ENCODE results near the gene MAK. TPM values are rescaled to one million over a fixed set of nuclear protein-coding genes. Genes with fewer than 3 reads are reported as not detected.
"Not testable (repeated sequence)": the region's sequence is repeated elsewhere in the genome, so short reads cannot be mapped to it uniquely, and the experiment has no call there.

The MAK gene
- total RNA-seq, 1 experiment from 2014 or later: not detected

DNA sequence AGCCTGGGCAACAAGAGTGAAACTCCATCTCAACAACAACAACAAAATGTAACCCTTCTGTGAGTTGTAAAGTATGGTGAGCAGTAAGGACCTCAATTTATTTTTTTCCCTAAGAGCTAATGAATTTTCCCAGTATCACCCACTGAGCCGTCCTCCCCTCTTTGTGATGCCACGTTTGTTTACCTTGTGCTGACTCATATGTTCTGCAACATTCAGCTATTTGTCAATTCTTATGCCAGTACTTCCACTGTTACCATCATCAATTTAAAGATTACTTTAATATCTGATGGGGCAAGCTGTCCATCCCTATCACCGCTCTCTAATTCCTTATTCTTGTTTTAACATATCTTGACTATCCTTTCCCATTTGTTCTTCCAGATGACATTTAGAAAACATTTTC is 37.5 kb downstream of the MAK start:
- in situ Hi-C loops (cut with HindIII; ENCODE audit: low pct_unique_long_range_greater_than_20kb, low sequenced_read_pairs): no loop called here
- no peak for DNase-seq (ENCODE audit: low read depth)

DNA sequence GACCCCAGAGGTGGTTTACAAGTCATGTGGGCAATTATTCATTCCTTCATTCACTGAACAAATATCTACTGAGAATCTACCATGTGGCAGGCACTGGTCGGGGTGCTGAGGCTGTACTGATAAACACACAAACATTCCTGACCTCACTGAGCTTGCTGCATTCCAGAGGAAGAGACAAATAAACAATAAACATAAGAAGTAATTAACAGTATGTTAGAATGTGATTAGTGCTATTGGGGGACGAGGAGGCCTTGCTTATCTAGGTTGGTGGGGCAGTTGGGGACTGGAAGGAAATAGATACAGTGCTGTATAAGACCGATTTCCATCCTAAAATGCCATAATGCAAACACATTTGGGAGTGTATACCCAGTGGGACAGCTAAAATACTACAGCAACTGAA is 44.1 kb downstream of the MAK start:
- in situ Hi-C loops (cut with HindIII; ENCODE audit: low pct_unique_long_range_greater_than_20kb, low sequenced_read_pairs): no loop called here
- DNase-seq (ENCODE audit: low read depth): no peak

DNA sequence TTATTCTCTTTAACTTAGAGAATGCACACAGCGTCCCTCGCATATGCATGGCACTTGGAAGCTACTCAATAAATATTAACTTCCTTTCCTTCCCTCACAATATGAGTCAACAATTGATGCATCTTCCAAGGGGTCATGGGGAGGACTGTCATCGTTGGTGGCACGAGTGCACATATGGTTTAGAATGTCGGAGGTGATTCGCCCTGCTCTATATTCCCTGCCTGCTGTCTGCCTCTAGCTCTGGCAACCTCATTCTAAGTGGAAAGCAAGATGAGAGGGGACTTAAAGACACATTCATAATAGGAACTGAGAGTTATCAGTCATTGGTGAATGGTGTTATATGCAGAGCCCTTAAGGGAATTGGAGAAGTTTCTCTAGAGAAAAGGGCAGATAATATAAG is 44.6 kb downstream of the MAK start:
- in situ Hi-C loops (cut with HindIII; ENCODE audit: low pct_unique_long_range_greater_than_20kb, low sequenced_read_pairs): no loop called here
- DNase-seq (ENCODE audit: low read depth): no peak

DNA sequence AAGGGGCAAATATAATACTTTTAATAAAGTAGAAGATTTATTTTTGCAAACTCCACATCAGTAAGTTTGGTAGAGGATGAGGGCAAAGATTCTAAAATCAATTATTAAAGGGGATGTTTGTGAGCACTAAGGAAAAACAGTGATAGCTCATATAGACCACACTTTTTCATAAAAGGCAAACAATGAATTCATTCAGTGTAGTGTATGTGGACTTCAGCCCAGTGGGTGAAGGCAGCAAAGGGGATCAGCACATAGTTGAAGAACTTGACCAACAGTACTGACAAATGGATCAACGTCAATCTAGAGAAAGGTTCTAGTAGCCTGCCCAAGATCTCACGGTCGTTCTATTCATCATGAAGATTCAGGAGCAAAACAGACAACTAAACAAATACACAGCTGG is 45.3 kb downstream of the MAK start:
- in situ Hi-C loops (cut with HindIII; ENCODE audit: low pct_unique_long_range_greater_than_20kb, low sequenced_read_pairs): no loop called here
- no peak for DNase-seq (ENCODE audit: low read depth)

DNA sequence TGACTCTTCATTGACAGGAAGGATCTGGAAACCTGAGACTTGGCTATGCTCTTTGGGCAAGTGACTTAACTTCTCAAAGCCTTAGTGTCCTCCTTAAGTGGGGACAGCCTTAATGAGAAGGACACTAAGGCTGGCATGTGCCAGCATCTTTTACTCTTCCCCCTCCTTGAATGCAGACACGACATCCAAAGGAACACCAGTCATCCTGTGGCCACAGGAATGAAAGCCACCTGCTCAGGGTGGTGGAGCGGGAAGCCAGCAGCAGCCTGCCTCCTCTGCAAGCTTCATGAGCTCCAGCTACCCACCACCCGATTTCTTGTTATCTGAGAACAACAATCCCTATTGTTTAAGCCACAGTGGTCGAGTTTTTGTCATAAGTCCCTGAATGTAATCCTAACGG is 46.2 kb downstream of the MAK start:
- in situ Hi-C loops (cut with HindIII; ENCODE audit: low pct_unique_long_range_greater_than_20kb, low sequenced_read_pairs): no loop called here
- no peak for DNase-seq (ENCODE audit: low read depth)

DNA sequence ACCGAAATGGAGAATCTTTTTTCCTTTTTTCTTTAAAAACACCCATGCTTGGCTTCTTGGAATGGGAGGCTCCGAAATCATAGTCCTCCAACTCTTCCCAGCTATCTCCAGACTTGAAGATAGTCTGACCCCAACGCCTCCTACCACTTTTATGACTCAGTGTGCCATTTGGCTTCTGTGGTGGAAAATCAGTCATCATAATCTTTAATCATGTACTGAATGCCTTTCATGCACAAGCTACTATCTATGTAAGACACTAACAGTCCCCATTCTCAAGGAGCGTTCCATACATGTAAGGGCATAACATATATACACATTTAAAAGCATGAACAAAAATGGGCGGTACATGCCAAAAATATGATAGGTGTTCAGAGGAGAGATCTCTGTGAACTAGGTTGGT is 46.7 kb downstream of the MAK start:
- DNase-seq (ENCODE audit: low read depth): no peak
- in situ Hi-C loops (cut with HindIII; ENCODE audit: low pct_unique_long_range_greater_than_20kb, low sequenced_read_pairs): no loop called here

DNA sequence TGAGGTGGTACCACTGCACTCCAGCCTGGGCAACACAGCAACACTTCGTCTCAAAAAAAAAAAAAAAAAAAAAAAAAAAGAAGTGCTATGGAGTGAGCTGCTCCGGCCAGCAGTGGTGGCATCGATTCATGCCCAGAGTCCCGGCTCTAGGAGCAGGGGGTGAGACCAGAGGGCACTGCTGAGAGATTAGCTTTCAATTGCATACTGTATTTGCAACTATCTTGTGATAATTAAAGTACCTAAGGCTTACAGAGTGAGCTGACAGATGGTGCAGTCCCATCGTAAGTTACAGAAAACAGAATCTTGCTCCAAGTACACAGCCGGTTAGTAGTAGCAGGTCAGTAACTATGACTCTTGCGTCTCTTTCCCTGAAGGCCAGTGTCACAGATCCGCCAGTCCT is 59.3 kb downstream of the MAK start:
- in situ Hi-C loops (cut with HindIII; ENCODE audit: low pct_unique_long_range_greater_than_20kb, low sequenced_read_pairs): no loop called here
- no peak for DNase-seq (ENCODE audit: low read depth)

DNA sequence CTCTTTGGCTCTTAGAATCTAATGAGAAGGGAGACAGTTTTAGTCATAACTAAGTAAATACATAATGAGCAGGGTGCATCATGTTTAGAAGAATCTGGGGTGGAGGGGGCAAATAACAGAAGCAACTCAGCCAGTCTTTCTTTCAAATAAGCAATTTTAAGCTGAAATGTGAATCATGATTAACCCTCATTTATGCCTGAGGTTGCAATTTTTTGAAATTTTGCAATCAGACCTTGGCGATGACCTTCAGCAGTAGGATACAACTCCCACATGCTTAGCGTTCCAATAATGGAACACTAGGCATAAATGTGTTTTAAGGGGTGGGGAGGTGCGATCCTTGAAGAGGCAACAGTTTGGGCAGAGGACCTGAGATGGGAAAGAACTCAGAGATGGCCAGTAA is 60.1 kb downstream of the MAK start:
- no peak for DNase-seq (ENCODE audit: low read depth)
- in situ Hi-C loops (cut with HindIII; ENCODE audit: low pct_unique_long_range_greater_than_20kb, low sequenced_read_pairs): no loop called here

DNA sequence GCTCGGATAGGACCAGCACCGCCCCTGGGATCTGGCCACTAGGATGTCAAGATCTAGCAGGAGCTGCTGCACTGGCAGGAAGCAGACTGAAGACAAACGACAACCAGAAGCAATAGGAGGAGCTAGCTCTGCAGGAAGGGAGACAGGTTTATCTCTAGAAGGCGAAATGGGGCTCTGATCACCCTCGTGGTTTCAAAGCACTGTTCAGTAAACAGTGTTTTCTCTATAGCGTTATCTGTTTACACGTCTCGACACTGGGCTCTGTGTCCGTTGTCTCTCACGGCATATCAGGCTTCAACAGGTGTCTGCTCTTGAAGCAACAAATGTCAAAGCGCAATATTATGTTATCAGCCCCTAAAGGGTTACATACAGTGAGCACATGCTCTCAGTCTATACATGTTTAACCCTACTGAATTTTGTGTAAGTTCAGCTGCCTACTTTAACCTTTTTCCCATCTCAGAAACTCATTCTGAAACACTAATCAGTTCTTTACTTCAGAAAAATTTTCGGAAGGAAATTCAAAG is 66.9 kb downstream of the MAK start:
- no peak for DNase-seq (ENCODE audit: low read depth)
- in situ Hi-C loops (cut with HindIII; ENCODE audit: low pct_unique_long_range_greater_than_20kb, low sequenced_read_pairs): no loop called here

DNA sequence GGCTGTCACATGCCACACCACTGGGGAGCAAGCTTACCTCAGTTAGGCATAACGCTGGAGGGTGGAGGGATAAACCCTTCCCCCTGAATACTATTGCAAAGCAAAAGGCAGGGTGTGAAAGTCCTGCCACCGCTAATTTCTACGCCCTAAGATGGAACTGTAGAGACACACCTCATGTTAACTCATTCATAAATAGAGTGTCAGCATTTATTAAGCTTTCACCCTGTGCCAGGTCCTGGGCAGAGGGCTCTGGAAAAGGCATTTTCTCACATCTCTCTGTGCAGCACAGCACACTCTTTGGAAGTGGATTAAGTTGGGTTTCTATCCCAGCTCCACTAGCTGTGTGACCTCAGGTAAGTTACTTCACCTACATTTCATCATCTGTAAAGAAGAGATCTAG is 68.9 kb downstream of the MAK start:
- no peak for DNase-seq (ENCODE audit: low read depth)
- in situ Hi-C loops (cut with HindIII; ENCODE audit: low pct_unique_long_range_greater_than_20kb, low sequenced_read_pairs): no loop called here

DNA sequence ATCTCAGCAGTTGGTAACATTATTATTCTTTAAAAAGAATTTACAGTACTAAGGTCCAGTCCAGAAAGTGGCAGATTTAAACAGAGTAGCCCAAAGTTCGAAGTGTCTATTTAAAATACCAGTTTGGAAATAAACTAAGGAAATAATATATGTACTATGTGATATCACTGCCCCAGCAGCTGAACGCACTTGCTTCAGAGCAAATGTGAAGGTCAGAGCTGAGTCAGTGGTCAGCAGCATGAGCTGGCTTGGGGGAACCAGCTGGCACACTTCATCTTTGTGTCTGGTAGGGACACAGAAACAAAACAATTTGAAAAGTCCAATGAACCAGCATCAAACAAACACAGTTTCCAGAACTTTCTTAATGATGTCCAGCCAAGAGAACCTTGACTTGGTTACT is 75.3 kb downstream of the MAK start:
- no peak for DNase-seq (ENCODE audit: low read depth)
- in situ Hi-C loops (cut with HindIII; ENCODE audit: low pct_unique_long_range_greater_than_20kb, low sequenced_read_pairs): no loop called here

DNA sequence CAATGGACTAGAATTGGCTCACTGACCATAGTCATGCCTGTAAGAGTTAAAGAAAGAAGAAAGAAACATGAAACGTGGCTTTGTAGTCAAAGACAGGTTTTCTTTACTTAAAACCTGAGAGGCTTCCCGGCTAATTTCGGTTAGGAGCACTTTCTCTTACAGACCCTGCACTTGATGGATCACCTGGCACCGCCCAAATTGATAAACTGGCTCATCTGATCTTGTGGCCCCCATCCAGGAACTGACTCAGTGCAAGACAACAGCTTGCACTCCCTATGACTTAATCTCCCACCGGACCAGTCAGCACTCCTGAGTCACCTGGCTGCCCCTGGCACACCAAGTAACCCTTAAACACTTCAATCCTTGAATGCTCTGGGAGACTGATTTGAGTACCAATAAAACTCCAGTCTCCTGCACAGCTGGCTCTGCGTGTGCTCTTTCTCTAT is 78.4 kb downstream of the MAK start:
- DNase-seq (ENCODE audit: low read depth): peak; percentile 92

DNA sequence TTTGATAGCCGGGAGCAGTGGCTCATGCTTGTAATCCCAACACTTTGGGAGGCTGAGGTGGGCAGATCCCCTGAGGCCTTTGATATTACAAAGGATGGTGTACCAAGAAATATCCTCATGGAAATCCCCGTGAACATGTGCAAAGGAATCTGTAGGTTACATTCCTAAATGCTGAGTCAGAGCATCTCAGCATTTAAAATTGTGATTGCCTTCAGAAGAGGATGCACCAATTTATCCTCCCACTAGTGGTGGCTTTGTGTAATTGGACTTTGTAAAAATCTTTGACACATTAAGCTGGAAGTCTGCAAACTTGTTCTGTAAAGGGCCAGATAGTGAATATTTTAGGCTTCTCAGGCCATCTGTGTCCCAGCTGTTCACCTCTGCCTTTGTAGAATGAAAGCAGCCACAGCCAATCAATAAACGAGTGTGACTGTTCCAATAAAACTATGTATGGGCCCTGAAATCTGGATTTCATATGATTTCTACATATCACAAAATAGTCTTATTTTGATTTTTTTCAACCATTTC is 79.0 kb downstream of the MAK start:
- peak; percentile 93 for DNase-seq (ENCODE audit: low read depth)
- in situ Hi-C loops (cut with HindIII; ENCODE audit: low pct_unique_long_range_greater_than_20kb, low sequenced_read_pairs): no loop called here

More for the DNA sequence above, 78.4 kb downstream of the MAK start:
- in situ Hi-C loops (cut with HindIII; ENCODE audit: low pct_unique_long_range_greater_than_20kb, low sequenced_read_pairs): no loop called here

DNA sequence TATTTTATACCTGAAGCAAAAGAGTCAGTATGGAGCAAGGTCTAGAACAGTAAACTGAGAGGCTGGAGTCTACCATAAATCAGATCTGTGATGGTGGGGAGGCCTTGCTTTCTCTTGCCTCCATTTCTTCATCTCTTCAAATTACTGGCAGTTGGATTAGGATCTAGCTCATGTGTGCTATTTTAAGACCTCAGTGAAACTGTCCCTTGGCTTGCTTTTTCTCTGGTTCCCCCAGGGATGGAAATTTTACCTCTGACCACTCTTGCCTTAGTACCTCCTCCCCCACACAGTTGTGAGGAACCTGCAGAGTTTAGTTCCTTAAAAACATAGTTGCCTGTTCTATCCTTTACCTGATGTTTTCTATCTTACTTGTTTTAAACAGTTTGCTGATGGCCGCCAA is 82.3 kb downstream of the MAK start:
- in situ Hi-C loops (cut with HindIII; ENCODE audit: low pct_unique_long_range_greater_than_20kb, low sequenced_read_pairs): no loop called here

DNA sequence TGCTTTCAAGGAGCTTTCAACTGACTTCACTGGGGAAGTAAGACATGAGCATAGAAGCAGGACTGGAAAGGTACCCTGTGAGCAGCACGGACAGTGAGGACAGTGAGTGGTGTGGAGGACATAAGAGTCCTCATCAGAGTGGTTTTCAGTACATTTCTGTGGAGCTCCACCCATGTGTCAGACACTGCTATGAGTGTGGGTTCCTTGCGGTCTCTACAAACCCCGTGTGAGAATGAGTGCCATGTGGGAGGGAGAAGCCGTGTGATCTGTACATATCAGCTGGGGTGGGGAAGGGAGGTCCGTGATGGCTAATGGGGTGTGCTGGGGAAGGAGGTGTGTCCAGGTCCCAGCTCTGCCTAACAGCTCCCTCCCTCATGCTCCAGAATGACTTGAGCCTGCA is 86.6 kb downstream of the MAK start:
- DNase-seq (ENCODE audit: low read depth); in situ Hi-C loops (cut with HindIII; ENCODE audit: low pct_unique_long_range_greater_than_20kb, low sequenced_read_pairs): not testable (repeated sequence)

More for the DNA sequence above, 82.3 kb downstream of the MAK start:
- no peak for DNase-seq (ENCODE audit: low read depth)

DNA sequence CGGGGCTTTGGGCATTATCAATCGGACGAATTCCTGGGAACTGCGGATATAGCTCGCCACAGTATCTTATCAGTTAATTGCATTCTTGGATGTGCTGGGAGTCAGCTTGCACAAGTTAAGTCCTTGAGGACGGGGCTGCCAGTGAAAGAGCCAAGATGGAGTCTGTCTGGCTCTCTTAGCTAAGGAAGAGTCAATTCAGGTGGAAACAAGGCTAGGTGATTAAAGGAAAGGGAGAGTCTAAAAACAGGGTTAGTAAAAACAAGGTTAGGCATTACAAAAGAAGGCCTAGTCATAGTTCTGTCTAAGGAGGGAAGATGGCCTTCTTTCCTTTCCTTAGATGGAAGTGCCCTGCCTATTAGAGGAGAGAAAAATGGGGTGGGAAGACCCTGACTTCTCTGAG is 87.8 kb downstream of the MAK start:
- DNase-seq (ENCODE audit: low read depth); in situ Hi-C loops (cut with HindIII; ENCODE audit: low pct_unique_long_range_greater_than_20kb, low sequenced_read_pairs): not testable (repeated sequence)

DNA sequence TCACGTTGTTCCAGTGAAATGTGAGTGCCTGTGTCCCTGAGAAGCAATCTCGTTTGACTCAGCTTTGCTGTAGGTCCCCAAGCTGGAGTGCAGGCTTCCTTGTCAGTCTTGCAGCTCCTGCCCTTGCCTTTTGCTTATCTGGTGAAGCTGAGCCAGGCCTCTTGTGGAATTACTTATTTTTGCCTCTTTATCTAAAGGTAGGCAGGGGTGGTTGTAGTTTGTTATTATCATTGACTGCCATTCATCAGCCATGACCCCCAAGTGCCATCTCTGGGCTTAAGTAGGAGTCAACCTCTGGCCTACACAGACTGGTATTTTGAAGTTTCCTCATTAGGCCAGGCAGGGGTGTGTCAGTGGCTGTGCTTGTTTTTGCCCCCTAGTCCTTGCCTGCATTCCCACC is 88.6 kb downstream of the MAK start:
- in situ Hi-C loops (cut with HindIII; ENCODE audit: low pct_unique_long_range_greater_than_20kb, low sequenced_read_pairs): no loop called here
- no peak for DNase-seq (ENCODE audit: low read depth)

DNA sequence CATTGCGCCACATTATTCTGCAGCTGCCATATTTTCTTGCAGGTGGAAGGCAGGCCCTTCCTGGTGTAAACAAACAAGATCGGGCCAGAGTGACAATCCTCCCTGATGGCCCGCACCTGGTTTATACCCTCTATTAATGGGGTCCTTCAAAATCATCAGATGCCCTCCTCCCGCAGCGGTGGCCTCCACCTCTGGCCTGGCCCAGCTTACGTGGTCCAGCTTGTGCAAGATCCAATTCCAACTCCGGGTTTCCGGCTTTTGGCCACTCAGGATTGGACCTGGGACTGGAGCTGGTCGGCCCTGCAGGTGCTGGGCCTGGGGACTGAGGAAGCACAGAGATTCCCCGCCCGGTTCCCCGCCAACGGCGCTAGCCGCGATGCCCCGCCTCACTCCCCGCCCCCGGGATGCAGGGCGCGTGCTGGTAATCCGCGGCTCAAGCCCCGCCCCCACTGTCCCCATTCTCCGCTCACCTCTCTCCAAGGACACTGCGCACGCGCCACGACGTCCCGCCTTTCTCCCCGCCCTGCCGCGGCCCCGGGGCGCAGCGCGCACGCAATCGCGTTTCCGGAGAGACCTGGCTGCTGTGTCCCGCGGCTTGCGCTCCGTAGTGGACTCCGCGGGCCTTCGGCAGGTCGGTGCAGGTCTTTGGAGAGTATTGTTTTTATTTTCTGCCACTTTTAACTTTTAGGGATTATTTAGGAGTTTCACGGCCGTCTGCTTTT is 90.9 kb downstream of the MAK start, which contains the start of gene TMEM14B:
Gene TMEM14B (plus strand): TSS at position 555 of the 722 bp plus-strand sequence. CDS start 1,441 bp downstream, outside the sequence.
- in situ Hi-C loops (cut with HindIII; ENCODE audit: low pct_unique_long_range_greater_than_20kb, low sequenced_read_pairs): no loop called here

DNA sequence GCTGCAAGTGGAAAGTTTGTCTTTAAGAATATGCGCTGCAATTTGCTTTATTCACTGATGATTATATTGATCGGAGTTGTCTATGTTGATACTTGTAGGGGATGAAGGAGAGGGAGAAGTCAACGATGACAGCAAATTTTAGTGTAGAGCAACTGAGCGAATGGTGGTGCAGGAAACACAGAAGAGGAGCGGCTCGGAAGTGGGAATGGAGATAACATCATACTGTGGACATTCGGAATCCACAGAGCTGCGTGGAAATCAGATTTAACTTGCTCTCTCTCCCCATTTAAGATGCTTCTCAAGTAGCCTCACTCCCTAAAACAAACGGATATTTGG is 91.5 kb downstream of the MAK start:
- in situ Hi-C loops (cut with HindIII; ENCODE audit: low pct_unique_long_range_greater_than_20kb, low sequenced_read_pairs): no loop called here
- DNase-seq (ENCODE audit: low read depth): no peak

More for the DNA sequence above, 90.9 kb downstream of the MAK start, which contains the start of gene TMEM14B:
- DNase-seq (ENCODE audit: low read depth): peak; percentile 96

DNA sequence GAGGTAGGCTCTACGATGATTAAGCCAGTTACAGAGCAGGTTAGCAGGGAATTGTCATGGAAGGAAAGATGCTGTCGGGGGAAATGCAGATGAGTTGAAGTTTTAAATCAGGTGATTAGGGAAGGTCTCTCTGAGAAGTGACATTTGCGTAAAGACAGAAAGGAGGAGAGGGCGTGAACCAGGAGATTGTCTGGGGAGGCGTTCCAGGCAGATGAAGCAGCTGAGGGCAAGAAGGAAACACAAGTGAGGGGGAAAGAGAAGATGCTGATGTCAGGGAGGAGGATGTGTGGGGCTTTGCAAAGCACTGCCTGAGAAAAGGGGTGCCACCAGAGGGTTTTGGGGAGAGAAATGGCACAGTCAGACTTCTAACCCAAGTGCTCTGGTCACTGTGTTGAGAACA is 93.2 kb downstream of the MAK start:
- in situ Hi-C loops (cut with HindIII; ENCODE audit: low pct_unique_long_range_greater_than_20kb, low sequenced_read_pairs): no loop called here
- no peak for DNase-seq (ENCODE audit: low read depth)
